HCT116 (cell line): Measurements from ENCODE around the gene ZNF691. TPM values are rescaled to one million over a fixed set of nuclear protein-coding genes. Genes with fewer than 3 reads are reported as not detected.
"Not testable (repeated sequence)": the region's sequence is repeated elsewhere in the genome, so short reads cannot be mapped to it uniquely, and the experiment has no call there.

Experiments used
- ATAC-seq: fragments of 200-7000 bp; cut with Tn5 transposase; 2 replicates; pipeline ENCODE4 v1.9.1; 2020; ENCODE audit warnings: mild to moderate bottlenecking, moderate library complexity
- BruUV-seq: library from RNA; stranded (reverse); fragments of 400-500 nt; replicated peaks from 2 replicates; lab custom pipeline; 2021; lab: Mats Ljungman, UMichigan
- CTCF ChIA-PET: fragments of 300-600 bp; sonication (Branson Sonifier 250); formaldehyde crosslinking; loops from one replicate; lab custom pipeline; 2021; ENCODE audit warnings: antibody characterized with exemption; lab: Charles Lee
- POLR2A ChIA-PET: fragments of 300-600, 350-600 bp; sonication (Branson Sonifier 250); formaldehyde crosslinking; loops from one replicate; lab custom pipeline; 2021; ENCODE audit warnings: antibody characterized with exemption; lab: Charles Lee
- RAD21 ChIA-PET, 2 experiments: fragments of 300-600 bp; sonication (Branson Sonifier 250); formaldehyde crosslinking; loops; one replicate each; lab custom pipeline; 2023; ENCODE audit warnings: low total read pairs in 2 of 2; ENCODE audit not compliant: uncharacterized antibody in 2 of 2, unreplicated experiment in 2 of 2, low non-redundant PET in 1 of 2; lab: Charles Lee
- DNase-seq: peaks from one replicate; pipeline ENCODE4 v3.0.0-alpha.2; 2010; ENCODE audit warnings: low read depth, low spot score
- H2AFZ ChIP-seq: fragments of 200-600 bp; shearing (Covaris generic), sonication (generic); 2 replicates; pipeline ENCODE4 v1.6.1; 2017; ENCODE audit warnings: low read depth, mixed run types, mixed read lengths, antibody characterized with exemption, low read length; ENCODE audit not compliant: poor library complexity, severe bottlenecking
- H3K27ac ChIP-seq: 2 replicates; pipeline ENCODE4 v1.5.1; 2012; ENCODE audit warnings: low read depth, low read length
- H3K27me3 ChIP-seq: fragments of 200-600 bp; sonication (generic); 2 replicates; pipeline ENCODE4 v1.6.1; 2016; ENCODE audit warnings: mixed run types, low read length, mixed read lengths; ENCODE audit not compliant: insufficient read depth
- H3K36me3 ChIP-seq, 2 experiments: fragments of 200-500 bp in 1 of 2; fragments of 200-600 bp in 1 of 2; sonication (Bioruptor generic) in 1 of 2; sonication (generic) in 1 of 2; 2 replicates each; pipeline versions ENCODE4 v1.5.1 to v1.6.1; 2014 to 2016; ENCODE audit warnings: low read length in 2 of 2, inconsistent platforms in 1 of 2, mixed read lengths in 1 of 2, mixed run types in 1 of 2; ENCODE audit not compliant: insufficient read depth in 2 of 2, control insufficient read depth in 1 of 2
- H3K4me1 ChIP-seq, 2 experiments: fragments of 200-600 bp in 1 of 2; sonication (generic) in 1 of 2; 2 replicates each; pipeline versions ENCODE4 v1.5.1 to v1.6.1; 2012 to 2017; ENCODE audit warnings: low read length in 2 of 2, inconsistent platforms in 1 of 2, mild to moderate bottlenecking in 1 of 2, mixed read lengths in 1 of 2, mixed run types in 1 of 2, moderate library complexity in 1 of 2; ENCODE audit not compliant: insufficient read depth in 2 of 2, control insufficient read depth in 1 of 2
- H3K4me2 ChIP-seq: fragments of 200-600 bp; sonication (generic); 2 replicates; pipeline ENCODE4 v1.6.1; 2017; ENCODE audit warnings: mixed run types, low read length, mixed read lengths
- H3K4me3 ChIP-seq, 2 experiments: fragments of 200-600 bp in 1 of 2; sonication (generic) in 1 of 2; replicated peaks in 1 of 2; 2 replicates each; pipeline ENCODE4 v1.5.1; 2011 to 2016; ENCODE audit warnings: low read length in 2 of 2, control low read depth in 1 of 2, low read depth in 1 of 2, mild to moderate bottlenecking in 1 of 2, mixed read lengths in 1 of 2, mixed run types in 1 of 2
- H3K79me2 ChIP-seq: fragments of 200-600 bp; sonication (generic); 2 replicates; pipeline ENCODE4 v1.6.1; 2017; ENCODE audit warnings: mild to moderate bottlenecking, mixed run types, low read length, moderate library complexity, mixed read lengths; ENCODE audit not compliant: insufficient read depth
- H3K9ac ChIP-seq: fragments of 200-600 bp; sonication (generic); 2 replicates; pipeline ENCODE4 v1.6.1; 2016; ENCODE audit warnings: low read length, mixed read lengths
- H3K9me2 ChIP-seq: fragments of 200-600 bp; sonication (generic), shearing (Covaris generic); 2 replicates; pipeline ENCODE4 v1.6.1; 2017; ENCODE audit warnings: mixed run types, mild to moderate bottlenecking, moderate library complexity; ENCODE audit not compliant: insufficient read depth
- H3K9me3 ChIP-seq, 2 experiments: fragments of 200-500 bp in 1 of 2; fragments of 200-600 bp in 1 of 2; sonication (Bioruptor generic) in 1 of 2; sonication (generic) in 1 of 2; 2 replicates each; pipeline ENCODE4 v1.6.1; 2014 to 2017; ENCODE audit warnings: low read length in 2 of 2, mixed read lengths in 2 of 2, inconsistent platforms in 1 of 2, low read depth in 1 of 2, mild to moderate bottlenecking in 1 of 2, mixed run types in 1 of 2, moderate library complexity in 1 of 2; ENCODE audit not compliant: control insufficient read depth in 1 of 2, insufficient read depth in 1 of 2
- H4K20me1 ChIP-seq: fragments of 200-600 bp; sonication (generic), shearing (Covaris generic); 2 replicates; pipeline ENCODE4 v1.6.1; 2017; ENCODE audit warnings: mixed run types, mild to moderate bottlenecking, moderate library complexity; ENCODE audit not compliant: insufficient read depth
- CEBPB ChIP-seq: IDR thresholded peaks from 2 replicates; pipeline ENCODE4 v1.6.1; 2012; ENCODE audit warnings: low read depth
- EGR1 ChIP-seq: IDR thresholded peaks from 2 replicates; pipeline ENCODE4 v1.6.1; 2012; ENCODE audit warnings: low read depth
- ELF1 ChIP-seq: IDR thresholded peaks from 2 replicates; pipeline ENCODE4 v1.6.1; 2012; ENCODE audit warnings: low read depth, borderline replicate concordance
- EZH2phosphoT487 ChIP-seq: fragments of 200-600 bp; IDR thresholded peaks from 2 replicates; pipeline ENCODE4 v1.6.1; 2018; ENCODE audit warnings: antibody characterized with exemption, borderline replicate concordance
- FOSL1 ChIP-seq: IDR thresholded peaks from 2 replicates; pipeline ENCODE4 v1.6.1; 2012; ENCODE audit warnings: low read depth
- JUND ChIP-seq: IDR thresholded peaks from 2 replicates; pipeline ENCODE4 v1.6.1; 2012
- POLR2A ChIP-seq: IDR thresholded peaks from 2 replicates; pipeline ENCODE4 v1.7.0; 2011; ENCODE audit warnings: borderline replicate concordance; ENCODE audit not compliant: insufficient read depth, insufficient read length; ENCODE audit errors: extremely low read depth
- POLR2AphosphoS5 ChIP-seq: IDR thresholded peaks from 2 replicates; pipeline ENCODE4 v1.6.1; 2011; ENCODE audit warnings: mild to moderate bottlenecking, low read depth, low read length, moderate library complexity
- RAD21 ChIP-seq: IDR thresholded peaks from 2 replicates; pipeline ENCODE4 v1.6.1; 2012; ENCODE audit warnings: low read depth, mild to moderate bottlenecking
- SIN3A ChIP-seq: IDR thresholded peaks from 2 replicates; pipeline ENCODE4 v1.6.1; 2012; ENCODE audit warnings: low read depth
- SP1 ChIP-seq: IDR thresholded peaks from 2 replicates; pipeline ENCODE4 v1.6.1; 2012; ENCODE audit warnings: low read depth
- SRF ChIP-seq: IDR thresholded peaks from 2 replicates; pipeline ENCODE4 v1.6.1; 2012; ENCODE audit warnings: low read depth
- TCF7L2 ChIP-seq: IDR thresholded peaks from 2 replicates; pipeline ENCODE4 v1.7.0; 2011; ENCODE audit warnings: borderline replicate concordance, inconsistent platforms; ENCODE audit not compliant: insufficient read depth, insufficient read length; ENCODE audit errors: extremely low read depth
- YY1 ChIP-seq: IDR thresholded peaks from 2 replicates; pipeline ENCODE4 v1.6.1; 2011; ENCODE audit warnings: low read length, low read depth, moderate library complexity, mild to moderate bottlenecking; ENCODE audit not compliant: insufficient replicate concordance; ENCODE audit errors: extremely low read depth
- ZNF274 ChIP-seq: fragments of 200-500 bp; sonication (Bioruptor generic); IDR thresholded peaks from 2 replicates; pipeline ENCODE4 v1.6.1; 2014; ENCODE audit warnings: mild to moderate bottlenecking, low read depth, low read length, inconsistent platforms
- intact Hi-C: fragments of 100-400 bp; cut with micrococcal nuclease; formaldehyde crosslinking; loops from 2 replicates; pipeline ENCODE4 v1.10.0; 2022
- total RNA-seq: library from RNA; stranded (reverse); gene quantifications from one replicate; pipeline ENCODE4 v1.2.1, GENCODE V29; 2021; ENCODE audit not compliant: unreplicated experiment
- TF ChIP-seq, protein P1 (sequence below): IDR thresholded peaks from 2 replicates; pipeline ENCODE4 v1.6.1; 2012; ENCODE audit warnings: low read depth
- TF ChIP-seq, protein P2 (sequence below): IDR thresholded peaks from 2 replicates; pipeline ENCODE4 v1.6.1; 2011; ENCODE audit warnings: mild to moderate bottlenecking, low read length, moderate library complexity; ENCODE audit not compliant: insufficient replicate concordance; ENCODE audit errors: extremely low read depth

Gene ZNF691
- total RNA-seq, 1 experiment from 2014 or later, result 11.1 TPM

DNA sequence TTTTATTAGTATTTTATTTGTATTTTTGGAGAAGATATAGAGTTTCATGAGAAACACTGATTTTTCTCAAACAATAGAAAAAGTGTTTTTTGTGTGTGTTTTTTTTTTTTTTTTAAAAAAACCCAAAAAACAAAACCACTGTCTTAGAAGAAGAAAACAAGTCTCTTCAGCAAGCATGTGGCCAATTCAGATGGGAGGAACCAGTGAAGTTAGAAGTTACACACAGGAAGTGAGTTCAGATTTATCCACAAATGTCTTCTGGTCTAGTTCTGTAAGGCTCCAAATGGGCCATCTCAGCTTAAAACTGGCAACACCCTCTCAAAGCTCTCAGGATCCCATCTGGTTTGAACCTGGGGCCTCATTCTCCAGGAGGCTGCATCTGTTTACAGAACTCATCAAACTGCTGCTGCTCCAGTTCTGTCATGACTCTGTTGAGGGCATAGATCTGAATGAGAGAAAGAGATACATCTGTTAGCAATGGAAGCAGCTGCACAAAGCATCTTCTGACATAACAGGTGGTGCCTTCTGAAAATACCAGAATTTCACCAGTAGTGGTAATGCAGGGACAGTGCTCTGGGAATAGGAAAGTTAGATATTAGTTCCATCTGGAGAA, 39.3 kb upstream of the ZNF691 start:
- RAD21 ChIA-PET, result no interaction called here
- TF ChIP-seq, protein P1, sequence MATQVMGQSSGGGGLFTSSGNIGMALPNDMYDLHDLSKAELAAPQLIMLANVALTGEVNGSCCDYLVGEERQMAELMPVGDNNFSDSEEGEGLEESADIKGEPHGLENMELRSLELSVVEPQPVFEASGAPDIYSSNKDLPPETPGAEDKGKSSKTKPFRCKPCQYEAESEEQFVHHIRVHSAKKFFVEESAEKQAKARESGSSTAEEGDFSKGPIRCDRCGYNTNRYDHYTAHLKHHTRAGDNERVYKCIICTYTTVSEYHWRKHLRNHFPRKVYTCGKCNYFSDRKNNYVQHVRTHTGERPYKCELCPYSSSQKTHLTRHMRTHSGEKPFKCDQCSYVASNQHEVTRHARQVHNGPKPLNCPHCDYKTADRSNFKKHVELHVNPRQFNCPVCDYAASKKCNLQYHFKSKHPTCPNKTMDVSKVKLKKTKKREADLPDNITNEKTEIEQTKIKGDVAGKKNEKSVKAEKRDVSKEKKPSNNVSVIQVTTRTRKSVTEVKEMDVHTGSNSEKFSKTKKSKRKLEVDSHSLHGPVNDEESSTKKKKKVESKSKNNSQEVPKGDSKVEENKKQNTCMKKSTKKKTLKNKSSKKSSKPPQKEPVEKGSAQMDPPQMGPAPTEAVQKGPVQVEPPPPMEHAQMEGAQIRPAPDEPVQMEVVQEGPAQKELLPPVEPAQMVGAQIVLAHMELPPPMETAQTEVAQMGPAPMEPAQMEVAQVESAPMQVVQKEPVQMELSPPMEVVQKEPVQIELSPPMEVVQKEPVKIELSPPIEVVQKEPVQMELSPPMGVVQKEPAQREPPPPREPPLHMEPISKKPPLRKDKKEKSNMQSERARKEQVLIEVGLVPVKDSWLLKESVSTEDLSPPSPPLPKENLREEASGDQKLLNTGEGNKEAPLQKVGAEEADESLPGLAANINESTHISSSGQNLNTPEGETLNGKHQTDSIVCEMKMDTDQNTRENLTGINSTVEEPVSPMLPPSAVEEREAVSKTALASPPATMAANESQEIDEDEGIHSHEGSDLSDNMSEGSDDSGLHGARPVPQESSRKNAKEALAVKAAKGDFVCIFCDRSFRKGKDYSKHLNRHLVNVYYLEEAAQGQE, result no peak
- TF ChIP-seq RAD21 (no peak), SIN3A (no peak), CEBPB (no peak), JUND (no peak), SP1 (no peak), FOSL1 (no peak), SRF (no peak), YY1 (no peak), POLR2A (no peak), POLR2AphosphoS5 (no peak), EZH2phosphoT487 (no peak), ZNF274 (no peak), EGR1 (no peak), TCF7L2 (no peak), ELF1 (no peak)
- TF ChIP-seq, protein P2, sequence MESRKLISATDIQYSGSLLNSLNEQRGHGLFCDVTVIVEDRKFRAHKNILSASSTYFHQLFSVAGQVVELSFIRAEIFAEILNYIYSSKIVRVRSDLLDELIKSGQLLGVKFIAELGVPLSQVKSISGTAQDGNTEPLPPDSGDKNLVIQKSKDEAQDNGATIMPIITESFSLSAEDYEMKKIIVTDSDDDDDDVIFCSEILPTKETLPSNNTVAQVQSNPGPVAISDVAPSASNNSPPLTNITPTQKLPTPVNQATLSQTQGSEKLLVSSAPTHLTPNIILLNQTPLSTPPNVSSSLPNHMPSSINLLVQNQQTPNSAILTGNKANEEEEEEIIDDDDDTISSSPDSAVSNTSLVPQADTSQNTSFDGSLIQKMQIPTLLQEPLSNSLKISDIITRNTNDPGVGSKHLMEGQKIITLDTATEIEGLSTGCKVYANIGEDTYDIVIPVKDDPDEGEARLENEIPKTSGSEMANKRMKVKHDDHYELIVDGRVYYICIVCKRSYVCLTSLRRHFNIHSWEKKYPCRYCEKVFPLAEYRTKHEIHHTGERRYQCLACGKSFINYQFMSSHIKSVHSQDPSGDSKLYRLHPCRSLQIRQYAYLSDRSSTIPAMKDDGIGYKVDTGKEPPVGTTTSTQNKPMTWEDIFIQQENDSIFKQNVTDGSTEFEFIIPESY, result no peak
- TF ChIP-seq, all 23 proteins: peak for 0
- POLR2A ChIA-PET, result interaction anchor here (0.6 to 2.5 kb wide), 2 partner anchors 10 to 14 kb away, joined by 5 to 14 read pairs; partner anchors contain the start of genes ERMAP and SVBP
- BruUV-seq, result no TSS peak
- no peak overlapping the region for H3K9ac ChIP-seq
- H3K79me2 ChIP-seq, result no peaks in the 10 kb centered on the region
- no peak overlapping the region for H3K27ac ChIP-seq
- H3K4me2 ChIP-seq, result no peak overlapping the region
- H3K27me3 ChIP-seq, result no peaks in the 10 kb centered on the region
- no peaks in the 10 kb centered on the region for H3K9me2 ChIP-seq
- intact Hi-C loops, result no loop called here
- no peaks in the 10 kb centered on the region for H3K36me3 ChIP-seq
- ATAC-seq (no peak), DNase-seq (no peak)
- no peaks in the 10 kb centered on the region for H3K4me1 ChIP-seq
- H3K4me3 ChIP-seq, result no peak overlapping the region
- H2AFZ ChIP-seq, result no peak overlapping the region
- CTCF ChIA-PET, result no interaction called here
- no peaks in the 10 kb centered on the region for H3K9me3 ChIP-seq
- H4K20me1 ChIP-seq, result no peaks in the 10 kb centered on the region

DNA sequence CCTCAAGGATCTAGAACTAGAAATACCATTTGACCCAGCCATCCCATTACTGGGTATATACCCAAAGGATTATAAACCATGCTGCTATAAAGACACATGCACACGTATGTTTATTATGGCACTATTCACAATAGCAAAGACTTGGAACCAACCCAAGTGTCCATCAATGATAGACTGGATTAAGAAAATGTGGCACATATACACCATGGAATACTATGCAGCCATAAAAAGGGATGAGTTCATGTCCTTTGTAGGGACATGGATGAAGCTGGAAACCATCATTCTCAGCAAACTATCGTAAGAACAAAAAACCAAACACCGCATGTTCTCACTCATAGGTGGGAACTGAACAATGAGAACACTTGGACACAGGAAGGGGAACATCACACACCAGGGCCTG, 31.6 kb upstream of the ZNF691 start:
- H3K27ac ChIP-seq, H3K9me2 ChIP-seq, intact Hi-C loops, H3K36me3 ChIP-seq, H3K4me3 ChIP-seq, H3K4me2 ChIP-seq, CTCF ChIA-PET, POLR2A ChIA-PET, BruUV-seq, H3K9me3 ChIP-seq, H2AFZ ChIP-seq, H4K20me1 ChIP-seq, DNase-seq, H3K9ac ChIP-seq, H3K27me3 ChIP-seq, ATAC-seq, RAD21 ChIA-PET, H3K79me2 ChIP-seq: not testable (repeated sequence)
- H3K4me1 ChIP-seq, result peaks cover 11 to 25% of the 10 kb centered on the region in 2 experiments; a peak in 3 of 4 replicates
